Lung (tissue), 12 donors: Measurements from ENCODE around the gene TSPEAR. TPM values are rescaled to one million over a fixed set of nuclear protein-coding genes. Genes with fewer than 3 reads are reported as not detected.

Experiments used
- ATAC-seq: fragments of 200-7000 bp; cut with Tn5 transposase; one replicate; pipeline ENCODE4 v1.9.1; 2020; ENCODE audit warnings: moderate number of reproducible peaks; ENCODE audit not compliant: insufficient read depth, low FRiP score
- DNase-seq, 3 donors: peaks; one replicate each; pipeline ENCODE4 v3.0.0-alpha.2; 2013 to 2017
- H3K27ac ChIP-seq, 2 donors: one replicate each; pipeline ENCODE4 v1.5.1; 2013; ENCODE audit warnings: mild to moderate bottlenecking in 2 of 2, moderate library complexity in 2 of 2, control low read depth in 1 of 2, inconsistent platforms in 1 of 2, low read depth in 1 of 2, low read length in 1 of 2
- H3K27me3 ChIP-seq, 3 donors: one replicate each; pipeline ENCODE4 v1.5.1; 2013; ENCODE audit warnings: low read length in 2 of 3; ENCODE audit not compliant: control insufficient read depth in 3 of 3, insufficient read depth in 3 of 3
- H3K36me3 ChIP-seq, 4 donors: one replicate each; pipeline ENCODE4 v1.5.1; 2013; ENCODE audit warnings: low read length in 4 of 4, mild to moderate bottlenecking in 1 of 4, moderate library complexity in 1 of 4; ENCODE audit not compliant: control insufficient read depth in 4 of 4, insufficient read depth in 4 of 4
- H3K4me1 ChIP-seq, 5 donors: one replicate each; pipeline ENCODE4 v1.5.1; 2013; ENCODE audit warnings: low read length in 5 of 5, mild to moderate bottlenecking in 2 of 5, moderate library complexity in 1 of 5; ENCODE audit not compliant: control insufficient read depth in 5 of 5, insufficient read depth in 5 of 5
- H3K4me3 ChIP-seq: one replicate; pipeline ENCODE4 v1.5.1; 2013; ENCODE audit warnings: mild to moderate bottlenecking, control low read depth, moderate library complexity
- H3K9ac ChIP-seq, 2 donors: one replicate each; pipeline ENCODE4 v1.5.1; 2013; ENCODE audit warnings: low read length in 2 of 2, control low read depth in 1 of 2; ENCODE audit not compliant: insufficient read depth in 1 of 2
- H3K9me3 ChIP-seq, 4 donors: one replicate each; pipeline ENCODE4 v1.5.1; 2013; ENCODE audit warnings: low read length in 3 of 4, mild to moderate bottlenecking in 1 of 4, moderate library complexity in 1 of 4; ENCODE audit not compliant: control insufficient read depth in 4 of 4, insufficient read depth in 3 of 4
- WGBS, 2 donors: extraction: QIAGEN DNeasy Blood & Tissue Kit; methylation state at CpG; one replicate each; pipeline ENCODE4 v1.1.7; 2013; 5-methylcytosine and 5-hydroxymethylcytosine counted together
- polyA plus RNA-seq, 2 donors: library from polyadenylated mRNA; stranded (reverse); fragments of 200-250 nt; gene quantifications; one replicate each; pipeline ENCODE4 v1.2.1, GENCODE V29; 2013
- total RNA-seq, 2 donors: library from RNA; depleted of rRNA in 1 of 2; stranded (reverse); fragments of >200 nt in 1 of 2; gene quantifications; one replicate each; pipeline ENCODE4 v1.2.1, GENCODE V29; 2014 to 2021
- TF ChIP-seq, protein P1 (sequence below): IDR thresholded peaks from 2 replicates; pipeline ENCODE4 v1.5.1; 2012; ENCODE audit warnings: mild to moderate bottlenecking; ENCODE audit errors: control extremely low read depth, extremely low read depth
- donor health status: control.
- donor health status: control.
- donor health status: Bipolar disorder and iron deficiency.
- donor health status: healthy.
- donor health status: DM: yes; HTN: yes; CAD: no.

The TSPEAR gene
- total and polyA plus RNA-seq, 4 donors = 0.02 to 2.1 (median 0.27) TPM

- Histone ChIP-seq H3K27ac (no peak overlapping the region), H3K4me1 (no peaks in the 10 kb centered on the region), H3K4me3 (no peak overlapping the region), H3K36me3 (no peaks in the 10 kb centered on the region), H3K27me3 (peaks cover 0 to 7% (median 2%) of the 10 kb centered on the region in 3 donors), H3K9ac (no peak overlapping the region), H3K9me3 (no peaks in the 10 kb centered on the region)
- WGBS, 2 donors = 82 to 84% methylated on average over 13 of the region's 13 CpGs
- TF ChIP-seq, protein P1, sequence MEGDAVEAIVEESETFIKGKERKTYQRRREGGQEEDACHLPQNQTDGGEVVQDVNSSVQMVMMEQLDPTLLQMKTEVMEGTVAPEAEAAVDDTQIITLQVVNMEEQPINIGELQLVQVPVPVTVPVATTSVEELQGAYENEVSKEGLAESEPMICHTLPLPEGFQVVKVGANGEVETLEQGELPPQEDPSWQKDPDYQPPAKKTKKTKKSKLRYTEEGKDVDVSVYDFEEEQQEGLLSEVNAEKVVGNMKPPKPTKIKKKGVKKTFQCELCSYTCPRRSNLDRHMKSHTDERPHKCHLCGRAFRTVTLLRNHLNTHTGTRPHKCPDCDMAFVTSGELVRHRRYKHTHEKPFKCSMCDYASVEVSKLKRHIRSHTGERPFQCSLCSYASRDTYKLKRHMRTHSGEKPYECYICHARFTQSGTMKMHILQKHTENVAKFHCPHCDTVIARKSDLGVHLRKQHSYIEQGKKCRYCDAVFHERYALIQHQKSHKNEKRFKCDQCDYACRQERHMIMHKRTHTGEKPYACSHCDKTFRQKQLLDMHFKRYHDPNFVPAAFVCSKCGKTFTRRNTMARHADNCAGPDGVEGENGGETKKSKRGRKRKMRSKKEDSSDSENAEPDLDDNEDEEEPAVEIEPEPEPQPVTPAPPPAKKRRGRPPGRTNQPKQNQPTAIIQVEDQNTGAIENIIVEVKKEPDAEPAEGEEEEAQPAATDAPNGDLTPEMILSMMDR = no peak
- DNase-seq (no peak), ATAC-seq (no peak)
These were observed 156.0 kb downstream of the TSPEAR start for GRCh38 chr21:44555200-44555875.

DNA sequence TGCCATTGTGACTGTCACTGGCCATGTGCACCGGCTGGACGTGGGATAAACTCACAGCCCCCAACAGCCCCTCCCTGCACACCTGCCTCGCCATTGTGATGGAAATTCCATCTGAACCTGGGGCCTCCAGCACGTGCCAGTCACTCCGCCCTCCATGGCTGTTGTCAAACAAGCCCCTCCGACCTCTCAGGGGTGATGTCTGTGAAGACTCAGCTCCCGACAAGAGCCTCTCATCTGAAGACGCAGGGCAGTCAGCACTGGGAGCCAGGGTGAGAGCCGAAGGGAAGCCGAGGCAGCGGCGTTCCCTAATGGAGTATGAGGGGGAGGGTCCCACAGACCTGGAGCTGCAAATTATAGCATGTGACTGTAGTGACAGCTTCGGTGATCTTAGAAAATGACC lies 158.7 kb downstream of the TSPEAR start:
- no peak overlapping the region for H3K4me3 ChIP-seq
- H3K36me3 ChIP-seq = no peaks in the 10 kb centered on the region
- ATAC-seq (no peak), DNase-seq (no peak)
- 79 to 85% methylated on average over 13 of the region's 13 CpGs for WGBS, 2 donors
- peaks cover 0 to 3% (median 0%) of the 10 kb centered on the region in 4 donors for H3K9me3 ChIP-seq
- peaks cover 0 to 6% (median 2%) of the 10 kb centered on the region in 3 donors for H3K27me3 ChIP-seq
- TF ChIP-seq, protein P1 = no peak
- no peak overlapping the region for H3K9ac ChIP-seq
- no peak overlapping the region for H3K27ac ChIP-seq
- H3K4me1 ChIP-seq = peaks cover 0 to 10% (median 0%) of the 10 kb centered on the region in 5 donors

DNA sequence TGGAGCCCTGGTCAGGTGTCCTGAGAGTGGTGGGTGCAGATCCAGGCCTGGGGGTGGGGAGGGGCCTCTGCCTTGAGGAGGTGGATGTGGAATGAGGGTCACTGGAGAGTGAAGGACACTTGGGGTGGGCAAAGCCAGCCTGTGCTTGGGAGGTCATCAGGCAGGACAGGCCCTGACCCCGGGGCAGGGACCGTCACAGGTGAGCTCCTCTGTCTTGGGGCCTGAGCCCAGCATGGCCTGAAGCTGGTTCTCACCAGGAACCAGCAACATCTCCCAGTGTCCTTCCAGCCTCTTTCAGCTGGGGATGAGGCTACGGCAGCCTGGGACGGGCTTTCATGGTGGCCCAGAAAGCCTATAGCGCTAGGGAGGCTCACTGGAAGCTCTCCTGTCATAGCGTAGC lies 159.2 kb downstream of the TSPEAR start:
- DNase-seq (no peak), ATAC-seq (no peak)
- TF ChIP-seq, protein P1 = no peak
- Histone ChIP-seq H3K27me3 (peaks cover 0 to 4% (median 0%) of the 10 kb centered on the region in 3 donors), H3K9me3 (peaks cover 0 to 4% (median 1%) of the 10 kb centered on the region in 4 donors), H3K9ac (no peak overlapping the region), H3K27ac (no peak overlapping the region), H3K4me3 (no peak overlapping the region), H3K4me1 (peaks cover 0 to 10% (median 0%) of the 10 kb centered on the region in 5 donors), H3K36me3 (no peaks in the 10 kb centered on the region)
- WGBS, 2 donors = 92 to 95% methylated on average over 5 to 6 of the region's 6 CpGs
